Jurkat, Clone E6-1 (cell line): ENCODE results near the gene CFD.
"Not testable (repeated sequence)": the region's sequence is repeated elsewhere in the genome, so short reads cannot be mapped to it uniquely, and the experiment has no call there.

Source experiments
- DNase-seq: peaks from one replicate; pipeline ENCODE4 v3.0.0-alpha.2; 2011; ENCODE audit warnings: low read depth, low spot score
- H3K4me3 ChIP-seq: 2 replicates; pipeline ENCODE4 v1.5.1; 2011; ENCODE audit warnings: mild to moderate bottlenecking, low read length, control low read depth, moderate library complexity

Gene CFD

GRCh38 chr19:868458-869244, 9.2 kb downstream of the CFD start:
- H3K4me3 ChIP-seq = no peak overlapping the region

GRCh38 chr19:869245-870177, 10.0 kb downstream of the CFD start:
- no peak for DNase-seq
- H3K4me3 ChIP-seq = no peak overlapping the region

More at GRCh38 chr19:868458-869244, 9.2 kb downstream of the CFD start:
- DNase-seq = no peak

GRCh38 chr19:870314-870713, 10.8 kb downstream of the CFD start:
- H3K4me3 ChIP-seq = no peak overlapping the region
- DNase-seq = no peak

GRCh38 chr19:870963-871401, 11.5 kb downstream of the CFD start:
- no peak for DNase-seq
- no peak overlapping the region for H3K4me3 ChIP-seq

- peak overlapping the region; percentile 3; the same call in 1 of the 2 replicates for H3K4me3 ChIP-seq
Measured at GRCh38 chr19:871446-872265, 12.2 kb downstream of the CFD start.

GRCh38 chr19:872266-872951, 12.9 kb downstream of the CFD start:
- peak; percentile 90 for DNase-seq
- H3K4me3 ChIP-seq = peak overlapping the region; percentile 7; the same call in 1 of the 2 replicates

More at GRCh38 chr19:871446-872265, 12.2 kb downstream of the CFD start:
- no peak for DNase-seq

GRCh38 chr19:873084-873483, 13.6 kb downstream of the CFD start:
- no peak overlapping the region for H3K4me3 ChIP-seq
- peak; percentile 92 for DNase-seq

GRCh38 chr19:873561-874041, 14.1 kb downstream of the CFD start:
- no peak overlapping the region for H3K4me3 ChIP-seq

GRCh38 chr19:875265-875879, 15.9 kb downstream of the CFD start:
- H3K4me3 ChIP-seq = no peak overlapping the region
- no peak for DNase-seq

More at GRCh38 chr19:873561-874041, 14.1 kb downstream of the CFD start:
- no peak for DNase-seq

- DNase-seq = no peak
- no peak overlapping the region for H3K4me3 ChIP-seq
Measured at GRCh38 chr19:876089-876488, 16.6 kb downstream of the CFD start.

GRCh38 chr19:876780-877314, 17.4 kb downstream of the CFD start:
- H3K4me3 ChIP-seq = no peak overlapping the region
- DNase-seq = no peak

- H3K4me3 ChIP-seq, DNase-seq: not testable (repeated sequence)
Measured at GRCh38 chr19:877992-878660, 18.7 kb downstream of the CFD start.

- not testable (repeated sequence) for DNase-seq, H3K4me3 ChIP-seq
Measured at GRCh38 chr19:878751-879561, 19.5 kb downstream of the CFD start.

- no peak overlapping the region for H3K4me3 ChIP-seq
- no peak for DNase-seq
Measured at GRCh38 chr19:879711-880438, 20.4 kb downstream of the CFD start.

- no peak overlapping the region for H3K4me3 ChIP-seq
- no peak for DNase-seq
Measured at GRCh38 chr19:881385-882071, 22.1 kb downstream of the CFD start.
